Body of pancreas (tissue), 4 donors: ENCODE measurements around the gene OR9I1. TPM values are rescaled to one million over a fixed set of nuclear protein-coding genes. Genes with fewer than 3 reads are reported as not detected.
A peak's percentile ranks its signal among the peaks of the same experiment; 100 is the strongest.

Source experiments
- ATAC-seq: fragments of 150-250 bp; one replicate; pipeline ENCODE4 v1.9.1; 2016
- DNase-seq, 4 donors: peaks; one replicate each; pipeline ENCODE4 v3.0.0-alpha.2; 2019
- H3K27ac ChIP-seq, 4 donors: fragments of 200-600 bp; sonication (generic); 1 replicate in 3 of 4; 2 replicates in 1 of 4; pipeline versions ENCODE4 v1.5.1 to v1.6.1; 2016 to 2019; ENCODE audit warnings: mild to moderate bottlenecking in 1 of 4, mixed read lengths in 1 of 4, moderate library complexity in 1 of 4
- H3K27me3 ChIP-seq, 2 donors: fragments of 200-600 bp; sonication (generic); one replicate each; pipeline ENCODE4 v1.6.0; 2016; ENCODE audit warnings: mild to moderate bottlenecking in 1 of 2
- H3K36me3 ChIP-seq, 2 donors: fragments of 200-600 bp; sonication (generic); replicated peaks in 1 of 2; 2 replicates each; pipeline ENCODE4 v1.5.1; 2016; ENCODE audit warnings: low read depth in 2 of 2; ENCODE audit not compliant: insufficient read depth in 1 of 2
- H3K4me1 ChIP-seq: fragments of 200-600 bp; sonication (generic); one replicate; pipeline ENCODE4 v1.6.0; 2016
- H3K4me3 ChIP-seq, 2 donors: fragments of 200-600 bp; sonication (generic); 1 replicate in 1 of 2; 2 replicates in 1 of 2; pipeline ENCODE4 v1.5.1; 2016 to 2019
- H3K9me3 ChIP-seq, 3 donors: fragments of 200-600 bp; sonication (generic); 1 replicate in 2 of 3; 2 replicates in 1 of 3; pipeline ENCODE4 v1.5.1; 2016
- POLR2A ChIP-seq, 3 donors: fragments of 450-650 bp; IDR thresholded peaks; one replicate each; pipeline ENCODE4 v1.6.1; 2016; ENCODE audit warnings: antibody characterized with exemption in 3 of 3, mild to moderate bottlenecking in 2 of 3
- WGBS, 2 donors: methylation state at CpG; one replicate each; pipeline ENCODE4 v1.1.5; 2017; 5-methylcytosine and 5-hydroxymethylcytosine counted together
- intact Hi-C: fragments of 100-400 bp; cut with DNase I; formaldehyde crosslinking; loops from one replicate; pipeline ENCODE4 v1.15.1; 2023
- total RNA-seq, 2 donors: library from RNA; depleted of rRNA; stranded (reverse); fragments of >200 nt; gene quantifications; one replicate each; pipeline ENCODE4 v1.1.0, GENCODE V29; 2016
- TF ChIP-seq, protein P1 (sequence below), 7 experiments: fragments of 450-650 bp in 4 of 7; fragments of 200-600 bp in 3 of 7; sonication (generic) in 3 of 7; IDR thresholded peaks; one replicate each; pipeline ENCODE4 v1.5.1; 2016 to 2019; ENCODE audit warnings: antibody characterized with exemption in 7 of 7

The OR9I1 gene, protein sequence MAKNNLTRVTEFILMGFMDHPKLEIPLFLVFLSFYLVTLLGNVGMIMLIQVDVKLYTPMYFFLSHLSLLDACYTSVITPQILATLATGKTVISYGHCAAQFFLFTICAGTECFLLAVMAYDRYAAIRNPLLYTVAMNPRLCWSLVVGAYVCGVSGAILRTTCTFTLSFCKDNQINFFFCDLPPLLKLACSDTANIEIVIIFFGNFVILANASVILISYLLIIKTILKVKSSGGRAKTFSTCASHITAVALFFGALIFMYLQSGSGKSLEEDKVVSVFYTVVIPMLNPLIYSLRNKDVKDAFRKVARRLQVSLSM
- total RNA-seq = not detected

DNA sequence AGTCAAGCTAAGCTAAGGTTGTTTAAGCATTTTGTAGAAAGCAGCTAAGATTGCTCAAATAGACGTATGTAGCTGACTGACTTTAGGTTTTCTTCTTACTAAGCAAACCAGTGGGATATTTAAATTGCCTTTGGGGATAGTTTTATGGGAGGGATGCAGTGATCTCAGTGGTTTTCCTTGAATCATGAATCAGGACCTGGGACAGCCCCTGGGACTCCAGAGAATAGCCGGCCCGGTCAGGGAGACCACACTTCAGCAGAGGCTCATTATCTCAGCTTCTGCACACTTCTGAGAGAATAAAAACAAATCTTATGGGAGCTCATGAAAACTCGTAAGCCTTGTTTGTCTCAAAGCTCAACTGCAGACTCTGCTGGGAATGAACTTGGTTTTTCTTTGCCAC, at the start of gene OR9I1:
OR9I1 (minus strand) TSS at position 62 of the 400 bp plus-strand sequence. CDS start 6,086 bp downstream, outside the sequence.
- no peak within 1 kb of the TSS for H3K27ac ChIP-seq
- no peak for DNase-seq
- 38 to 47% methylated on average over 4 of the region's 4 CpGs for WGBS, 2 donors
- ATAC-seq = no peak
- H3K9me3 ChIP-seq = no peaks in the 10 kb centered on the region
- H3K4me1 ChIP-seq = no peaks in the 10 kb centered on the region
- H3K4me3 ChIP-seq = no peak within 1 kb of the TSS
- no peak for TF ChIP-seq POLR2A (IDR thresholded peaks at IDR 0.05)
- TF ChIP-seq, protein P1, sequence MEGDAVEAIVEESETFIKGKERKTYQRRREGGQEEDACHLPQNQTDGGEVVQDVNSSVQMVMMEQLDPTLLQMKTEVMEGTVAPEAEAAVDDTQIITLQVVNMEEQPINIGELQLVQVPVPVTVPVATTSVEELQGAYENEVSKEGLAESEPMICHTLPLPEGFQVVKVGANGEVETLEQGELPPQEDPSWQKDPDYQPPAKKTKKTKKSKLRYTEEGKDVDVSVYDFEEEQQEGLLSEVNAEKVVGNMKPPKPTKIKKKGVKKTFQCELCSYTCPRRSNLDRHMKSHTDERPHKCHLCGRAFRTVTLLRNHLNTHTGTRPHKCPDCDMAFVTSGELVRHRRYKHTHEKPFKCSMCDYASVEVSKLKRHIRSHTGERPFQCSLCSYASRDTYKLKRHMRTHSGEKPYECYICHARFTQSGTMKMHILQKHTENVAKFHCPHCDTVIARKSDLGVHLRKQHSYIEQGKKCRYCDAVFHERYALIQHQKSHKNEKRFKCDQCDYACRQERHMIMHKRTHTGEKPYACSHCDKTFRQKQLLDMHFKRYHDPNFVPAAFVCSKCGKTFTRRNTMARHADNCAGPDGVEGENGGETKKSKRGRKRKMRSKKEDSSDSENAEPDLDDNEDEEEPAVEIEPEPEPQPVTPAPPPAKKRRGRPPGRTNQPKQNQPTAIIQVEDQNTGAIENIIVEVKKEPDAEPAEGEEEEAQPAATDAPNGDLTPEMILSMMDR (IDR thresholded peaks at IDR 0.05) = no peak
- no peaks in the 10 kb centered on the region for H3K36me3 ChIP-seq
- intact Hi-C loops = no loop called here
- H3K27me3 ChIP-seq = no peaks in the 10 kb centered on the region

DNA sequence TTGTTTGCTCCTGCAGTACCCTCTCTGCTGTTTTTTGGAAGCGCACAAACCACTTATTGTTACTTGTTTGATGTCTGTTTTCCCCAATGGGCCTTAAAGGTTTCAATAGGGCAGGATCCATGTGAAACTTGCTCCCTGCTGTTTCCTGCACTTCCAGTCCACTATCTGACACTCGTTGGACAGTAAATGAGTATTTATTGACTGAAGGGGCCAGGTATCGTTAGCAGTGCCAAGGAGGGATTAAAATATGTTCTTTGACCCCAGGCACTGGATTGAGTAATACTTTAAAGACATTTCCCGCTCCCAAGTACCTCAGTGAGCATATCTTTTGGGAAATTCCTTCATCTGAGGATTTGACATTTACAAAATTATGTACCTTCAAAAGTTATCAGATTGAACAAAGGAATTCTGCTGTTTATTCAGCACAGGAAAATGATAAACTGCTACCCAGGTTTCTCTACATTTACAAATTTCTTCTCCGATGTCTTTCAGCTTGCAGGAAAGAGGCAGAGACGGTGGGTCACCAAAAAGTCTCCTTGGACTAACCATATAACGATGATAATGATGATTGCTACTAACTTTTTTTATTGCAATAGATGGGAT, 40.3 kb upstream of the OR9I1 start:
- intact Hi-C loops = no loop called here
- H3K4me3 ChIP-seq = no peak overlapping the region
- peak overlapping the region in 2 of 4 donors; percentile 33 to 37 for H3K27ac ChIP-seq
- no peak for ATAC-seq
- H3K4me1 ChIP-seq = peaks cover 8% of the 10 kb centered on the region
- H3K36me3 ChIP-seq = no peaks in the 10 kb centered on the region
- H3K27me3 ChIP-seq = no peaks in the 10 kb centered on the region
- DNase-seq = no peak
- no peaks in the 10 kb centered on the region for H3K9me3 ChIP-seq
- 34 to 39% methylated on average over 7 of the region's 7 CpGs for WGBS, 2 donors
- TF ChIP-seq, protein P1 (IDR thresholded peaks at IDR 0.05) = no peak
- no peak for TF ChIP-seq POLR2A (IDR thresholded peaks at IDR 0.05)

DNA sequence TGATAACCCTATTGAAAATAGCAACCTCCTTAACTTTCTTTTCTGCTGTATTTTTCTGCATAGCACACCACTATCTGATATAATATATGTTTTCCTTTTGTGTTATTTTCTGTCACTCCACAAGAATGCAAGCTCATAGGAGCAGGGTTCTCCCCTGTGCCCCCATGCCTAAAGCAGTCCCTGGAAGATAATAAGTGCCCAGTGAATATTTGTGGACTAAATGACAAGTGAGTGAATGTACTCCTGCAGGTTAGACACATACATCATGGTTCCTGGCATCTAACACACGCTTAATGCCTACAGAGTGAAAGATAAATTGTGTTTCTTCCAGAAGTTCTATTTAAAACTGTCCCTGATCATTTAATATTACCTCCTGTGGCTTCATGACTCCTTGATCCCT, 39.7 kb upstream of the OR9I1 start:
- intact Hi-C loops = no loop called here
- WGBS, 2 donors = 30 to 35% methylated on average over 1 of the region's 1 CpG
- TF ChIP-seq, protein P1 (IDR thresholded peaks at IDR 0.05) = no peak
- TF ChIP-seq POLR2A (IDR thresholded peaks at IDR 0.05) = no peak

DNA sequence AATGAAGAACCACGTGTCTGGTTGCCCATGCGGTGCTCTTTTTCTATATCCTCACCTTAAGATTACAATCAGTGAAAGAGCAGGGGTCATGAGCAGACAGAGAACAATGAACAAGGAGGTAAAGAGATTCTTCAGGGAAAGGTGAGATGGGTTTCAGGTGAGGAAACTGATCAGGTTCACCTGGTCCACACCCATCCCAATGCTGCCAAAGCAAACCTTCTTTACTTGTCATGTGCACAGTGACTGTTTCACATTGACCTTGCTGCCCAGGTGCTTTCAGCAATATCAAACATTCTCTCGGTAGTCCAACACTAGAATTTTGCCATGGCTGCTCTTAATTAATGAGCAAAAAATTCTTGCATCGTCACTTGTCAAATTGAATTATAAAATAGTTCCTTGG, 39.1 kb upstream of the OR9I1 start:
- Histone ChIP-seq H3K4me3 (no peak overlapping the region), H3K27ac (peak overlapping the region in 1 of 4 donors; percentile 37), H3K27me3 (no peaks in the 10 kb centered on the region), H3K9me3 (no peaks in the 10 kb centered on the region), H3K36me3 (no peaks in the 10 kb centered on the region), H3K4me1 (peaks cover 8% of the 10 kb centered on the region)
- WGBS, 2 donors = 39 to 44% methylated on average over 4 of the region's 4 CpGs
- DNase-seq (no peak), ATAC-seq (no peak)
- intact Hi-C loops = no loop called here
- TF ChIP-seq, protein P1 (IDR thresholded peaks at IDR 0.05) = no peak
- no peak for TF ChIP-seq POLR2A (IDR thresholded peaks at IDR 0.05)

More for the DNA sequence above, 39.7 kb upstream of the OR9I1 start:
- no peak for ATAC-seq
- Histone ChIP-seq H3K9me3 (no peaks in the 10 kb centered on the region), H3K27me3 (no peaks in the 10 kb centered on the region), H3K27ac (peak overlapping the region in 2 of 4 donors; percentile 33 to 37), H3K4me3 (no peak overlapping the region), H3K4me1 (peaks cover 8% of the 10 kb centered on the region), H3K36me3 (no peaks in the 10 kb centered on the region)
- no peak for DNase-seq
